Erythroblast (primary cell): ENCODE measurements around the gene POLRMT.
"Not testable (repeated sequence)": the region's sequence is repeated elsewhere in the genome, so short reads cannot be mapped to it uniquely, and the experiment has no call there.

Source experiments
- DNase-seq, 2 experiments: peaks; one replicate each; lab custom pipeline; 2025; lab: John Stamatoyannopoulos, UW
- GATA1 ChIP-seq: IDR thresholded peaks from 2 replicates; pipeline ENCODE4 v1.6.1; 2011; ENCODE audit warnings: low read depth, mild to moderate bottlenecking, control low read depth, low read length, moderate library complexity
- POLR2A ChIP-seq: IDR thresholded peaks from 2 replicates; pipeline ENCODE4 v1.6.1; 2011; ENCODE audit warnings: mild to moderate bottlenecking, low read length

POLRMT gene

DNA sequence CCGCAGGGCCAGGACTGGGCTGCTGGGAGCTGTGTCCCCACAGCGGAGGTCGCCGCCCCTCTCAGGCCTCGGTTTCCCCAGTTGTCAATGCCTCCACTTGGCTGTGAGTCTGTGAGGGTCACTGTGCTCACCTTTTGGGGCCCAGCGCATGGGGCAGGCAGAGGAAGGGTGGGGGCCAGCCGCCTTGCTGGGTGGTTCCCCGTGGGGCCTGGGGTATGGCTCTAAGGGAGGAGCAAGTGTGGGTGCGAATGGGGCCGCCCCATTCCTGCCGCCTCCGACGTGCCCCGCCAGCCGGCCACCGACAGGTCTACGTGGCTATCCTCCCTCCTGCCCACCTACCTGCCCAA is 5.5 kb upstream of the POLRMT start:
- no peak for TF ChIP-seq GATA1
- TF ChIP-seq POLR2A = no peak
- DNase-seq = no peak

- no peak for TF ChIP-seq GATA1
- no peak for TF ChIP-seq POLR2A
- no peak for DNase-seq
These were observed 1.8 kb upstream of the POLRMT start for GRCh38 chr19:634975-635652.

DNA sequence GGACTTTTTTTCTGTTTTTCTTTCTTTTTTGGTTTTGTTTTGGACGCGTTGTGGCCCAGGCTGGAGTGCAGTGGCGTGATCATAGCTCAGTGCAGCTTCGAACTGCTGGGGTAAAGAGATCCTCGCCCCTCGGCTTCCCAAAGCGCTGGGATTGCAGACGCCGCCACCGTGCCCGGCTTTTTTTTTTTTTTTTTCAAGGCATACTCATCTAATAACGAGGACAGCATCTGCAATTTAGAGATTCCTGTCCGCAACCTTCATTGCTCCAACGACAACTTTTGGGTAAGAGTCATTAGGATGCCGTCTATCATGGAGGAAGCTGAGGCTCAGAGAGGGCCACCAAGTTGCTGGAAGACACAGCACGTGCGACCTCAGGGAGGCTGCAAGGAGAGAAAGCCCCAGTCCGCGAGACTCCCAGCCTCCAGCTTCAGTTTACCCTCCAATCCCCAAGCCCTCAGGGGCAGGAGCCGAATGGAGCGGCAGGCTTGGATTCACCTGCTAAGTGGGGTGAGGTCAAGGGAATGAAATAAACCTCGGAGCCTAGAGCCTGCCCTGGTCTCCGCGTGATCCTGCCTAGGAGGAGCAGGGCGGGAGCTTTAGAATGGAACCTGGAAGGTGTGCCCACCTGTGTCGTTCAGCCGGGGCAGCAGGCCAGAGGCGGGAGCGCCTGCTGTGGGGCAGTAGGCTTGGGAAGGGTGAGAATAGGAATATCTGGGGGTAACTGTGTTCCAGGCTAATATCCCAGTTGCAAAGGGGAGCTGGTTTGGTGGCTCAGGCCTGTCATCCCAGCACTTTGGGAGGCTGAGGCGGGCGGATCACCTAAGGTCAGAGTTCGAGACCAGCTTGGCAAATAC is 676 bp upstream of the POLRMT start:
- TF ChIP-seq GATA1 = no peak
- TF ChIP-seq POLR2A = no peak
- peak in 1 of 2 experiments; percentile 42 for DNase-seq

DNA sequence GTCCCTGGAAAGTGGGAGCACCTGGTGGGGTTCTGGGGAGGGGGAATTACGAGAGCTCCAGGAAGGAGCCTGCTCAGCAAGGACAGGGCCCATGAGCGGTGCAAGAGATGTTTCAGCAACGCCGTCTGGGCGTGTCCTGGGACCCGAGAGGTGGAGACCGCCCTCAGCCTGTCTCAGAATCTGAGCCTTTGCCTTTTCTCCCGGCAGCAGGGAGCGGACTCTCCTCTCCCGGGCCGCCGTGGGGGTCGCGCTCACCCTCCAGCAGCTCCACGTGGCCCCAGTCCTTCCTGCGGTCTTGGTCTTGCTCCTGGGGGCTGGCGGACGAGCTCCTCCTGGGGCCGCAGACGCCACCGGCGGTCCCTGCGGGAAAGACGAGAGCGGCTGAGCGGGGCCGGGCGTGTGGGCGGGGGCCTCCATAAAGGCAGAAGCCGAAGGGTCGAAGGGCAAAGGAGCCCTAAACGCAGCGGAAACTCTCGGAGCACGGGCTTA is 714 bp downstream of the POLRMT start:
- peak; percentile 54 to 66 for DNase-seq
- TF ChIP-seq POLR2A = no peak
- no peak for TF ChIP-seq GATA1

- no peak for DNase-seq
- TF ChIP-seq POLR2A = no peak
- TF ChIP-seq GATA1 = no peak
These were observed 3.2 kb downstream of the POLRMT start for GRCh38 chr19:629961-630714.

GRCh38 chr19:629515-629914 is 3.8 kb downstream of the POLRMT start:
- DNase-seq = not testable (repeated sequence)

DNA sequence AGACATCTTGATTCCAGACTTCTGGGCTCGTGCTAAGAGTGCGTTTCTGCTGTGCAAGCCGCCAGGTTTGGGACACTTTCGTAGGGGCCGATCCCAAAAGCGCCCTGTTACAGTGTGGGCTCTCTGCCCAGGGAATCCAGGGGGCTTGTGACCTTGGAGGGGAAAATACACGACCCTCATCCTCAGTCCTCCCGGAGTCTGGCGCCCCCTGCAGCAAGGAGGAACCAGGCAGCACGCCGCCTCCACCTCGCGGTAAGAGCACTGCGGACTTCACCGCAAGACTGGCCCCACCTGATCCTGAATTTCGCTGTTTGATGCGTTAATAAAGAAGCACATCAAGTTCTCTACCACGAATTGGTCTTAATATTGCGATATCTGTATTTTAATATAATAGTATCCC is 5.2 kb downstream of the POLRMT start:
- TF ChIP-seq GATA1 = no peak

GRCh38 chr19:626566-626965 is 6.8 kb downstream of the POLRMT start:
- not testable (repeated sequence) for DNase-seq

More for the DNA sequence above, 5.2 kb downstream of the POLRMT start:
- peak; percentile 33 to 43 for DNase-seq

DNA sequence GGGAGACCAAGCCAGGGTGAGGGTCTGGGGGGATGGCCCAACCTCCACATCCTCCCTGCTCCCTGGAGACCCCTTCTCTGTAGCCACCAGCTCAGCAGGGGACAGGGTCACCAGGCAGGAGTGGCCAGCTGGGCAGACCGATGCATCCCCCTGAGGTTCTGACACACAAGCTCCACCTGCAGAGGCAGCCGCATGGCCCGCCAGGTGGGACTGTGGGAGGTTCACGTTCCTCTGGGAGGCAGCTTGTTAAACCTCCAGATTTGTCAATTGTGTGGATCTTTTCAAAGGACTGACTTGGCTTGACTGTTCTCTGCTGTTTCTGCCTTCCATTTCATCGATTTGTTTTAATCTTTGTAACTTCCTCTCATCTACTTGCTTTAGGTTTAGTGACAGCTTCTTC is 8.1 kb downstream of the POLRMT start:
- TF ChIP-seq POLR2A = no peak
- no peak for TF ChIP-seq GATA1
- no peak for DNase-seq

DNA sequence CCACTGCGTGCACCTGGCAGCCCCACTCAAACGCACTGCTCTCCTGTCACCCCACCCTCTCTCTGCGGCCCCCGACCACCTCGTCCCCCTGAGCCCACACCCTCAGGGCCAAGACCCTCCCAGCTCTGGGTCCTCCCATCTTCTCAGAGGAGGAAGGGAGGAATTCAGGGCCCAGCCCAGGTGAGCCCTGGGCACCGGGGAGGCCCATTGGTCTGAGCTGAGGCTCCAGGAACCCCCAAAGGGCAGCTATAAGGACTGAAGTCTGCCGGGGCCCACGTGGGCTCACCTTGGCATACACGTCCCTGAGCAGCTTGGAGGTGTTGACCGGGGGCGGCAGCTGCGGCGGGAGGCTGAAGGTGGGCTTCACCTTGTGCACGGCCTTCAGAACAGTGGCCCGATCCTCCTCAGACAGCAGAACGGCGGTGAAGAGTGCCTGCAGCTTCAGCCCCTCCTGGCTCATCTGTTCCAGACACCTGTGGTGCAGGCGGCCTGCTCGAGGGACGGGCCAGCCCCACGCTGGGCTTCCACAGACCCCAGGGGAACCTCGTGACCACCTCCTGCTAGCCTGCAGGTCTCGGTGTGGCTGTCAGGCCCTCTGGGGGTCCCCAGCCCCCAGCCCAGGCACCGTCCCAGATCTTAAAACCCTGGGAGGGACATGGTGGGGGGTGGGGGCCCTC is 8.8 kb downstream of the POLRMT start:
- no peak for DNase-seq
- no peak for TF ChIP-seq POLR2A
- TF ChIP-seq GATA1 = no peak

DNA sequence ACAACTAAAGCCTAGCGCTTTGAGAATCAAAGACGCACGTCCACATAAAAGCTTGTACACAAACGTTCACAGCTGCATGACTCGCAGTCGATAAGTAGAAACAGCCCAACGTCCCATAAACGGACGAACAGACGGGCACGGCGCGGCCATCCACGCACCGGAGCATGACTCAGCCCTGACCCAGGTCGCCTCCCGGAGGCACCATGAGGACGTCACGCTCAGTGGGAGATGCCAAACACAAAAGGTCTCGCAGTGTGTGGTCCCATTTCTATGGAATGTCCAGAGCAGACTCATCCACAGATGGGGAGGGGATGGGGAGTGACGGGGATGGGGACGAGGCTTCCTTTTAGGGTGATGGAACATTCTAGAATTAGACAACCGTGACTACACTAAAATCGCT is 9.4 kb downstream of the POLRMT start:
- TF ChIP-seq POLR2A (no peak), GATA1 (no peak)
- no peak for DNase-seq

GRCh38 chr19:623175-623916 is 10.0 kb downstream of the POLRMT start:
- TF ChIP-seq POLR2A (no peak), GATA1 (no peak)
- no peak for DNase-seq

GRCh38 chr19:622666-623065 is 10.7 kb downstream of the POLRMT start:
- DNase-seq = no peak
- TF ChIP-seq POLR2A = no peak

DNA sequence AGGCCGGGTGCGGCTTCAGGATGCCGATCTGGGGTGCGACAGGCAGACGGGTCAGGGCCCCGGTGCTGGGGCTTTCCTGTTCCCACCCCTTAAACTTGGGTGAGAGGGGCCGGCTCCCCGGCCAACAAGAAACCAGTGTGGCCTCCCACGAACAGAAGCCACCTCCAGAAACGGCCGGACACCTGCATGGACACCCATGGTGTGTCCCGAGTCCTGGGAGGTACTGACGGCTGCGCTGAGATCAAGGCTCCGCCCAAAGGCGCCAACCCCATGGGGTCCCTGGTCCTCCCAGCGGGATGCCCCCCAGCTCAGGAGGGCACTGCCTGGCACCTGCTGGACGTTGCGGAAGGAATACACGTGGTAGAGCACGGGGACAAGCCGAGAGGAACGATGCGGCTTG is 11.5 kb downstream of the POLRMT start:
- TF ChIP-seq GATA1 (no peak), POLR2A (no peak)
- DNase-seq = no peak

DNA sequence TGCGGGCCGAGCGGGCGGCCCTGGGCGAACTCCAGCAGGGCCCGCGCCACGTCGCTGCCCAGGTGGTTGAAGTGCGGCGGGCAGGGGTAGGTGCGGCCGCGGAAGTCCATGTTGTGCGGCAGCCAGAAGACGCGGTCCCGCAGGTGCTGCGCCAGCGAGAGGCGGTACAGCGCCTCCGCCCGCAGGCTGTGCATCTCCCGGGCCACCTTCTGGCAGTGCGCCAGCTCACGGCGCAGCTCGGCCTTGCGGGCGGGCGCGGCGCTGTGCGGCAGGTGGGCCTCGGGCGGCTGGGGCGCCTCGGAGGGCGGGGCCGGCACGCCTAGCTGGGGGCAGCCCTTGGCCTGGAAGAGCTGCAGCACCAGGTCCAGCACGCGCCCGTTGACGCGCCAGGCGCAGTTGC is 12.1 kb downstream of the POLRMT start:
- not testable (repeated sequence) for DNase-seq
